HEK293T (cell line): ENCODE results near the gene RNF212.

ENCODE experiments used
- ARNT ChIP-seq: fragments of 450-650 bp; IDR thresholded peaks from 2 replicates; pipeline ENCODE4 v1.6.1; 2017; ENCODE audit warnings: mild to moderate bottlenecking
- ELF4 ChIP-seq: fragments of 450-650 bp; IDR thresholded peaks from 2 replicates; pipeline ENCODE4 v1.6.1; 2017; ENCODE audit warnings: antibody characterized with exemption
- FOXK2 ChIP-seq: fragments of 450-650 bp; IDR thresholded peaks from 2 replicates; pipeline ENCODE4 v1.6.1; 2016; ENCODE audit warnings: mild to moderate bottlenecking
- FOXM1 ChIP-seq: fragments of 450-650 bp; IDR thresholded peaks from 2 replicates; pipeline ENCODE4 v1.6.1; 2017; ENCODE audit warnings: mild to moderate bottlenecking, borderline replicate concordance
- HDGF ChIP-seq: fragments of 450-650 bp; IDR thresholded peaks from 2 replicates; pipeline ENCODE4 v1.6.1; 2017; ENCODE audit warnings: antibody characterized with exemption, borderline replicate concordance
- NFRKB ChIP-seq: fragments of 450-650 bp; IDR thresholded peaks from 2 replicates; pipeline ENCODE4 v1.6.1; 2016; ENCODE audit warnings: mild to moderate bottlenecking, moderate library complexity
- SP1 ChIP-seq: fragments of 450-650 bp; IDR thresholded peaks from 2 replicates; pipeline ENCODE4 v1.6.1; 2017
- SUZ12 ChIP-seq: fragments of 450-650 bp; IDR thresholded peaks from 2 replicates; pipeline ENCODE4 v1.6.1; 2016; ENCODE audit warnings: mild to moderate bottlenecking
- TARDBP ChIP-seq: fragments of 450-650 bp; IDR thresholded peaks from 2 replicates; pipeline ENCODE4 v1.6.1; 2016
- ZNF384 ChIP-seq: fragments of 450-650 bp; IDR thresholded peaks from 2 replicates; pipeline ENCODE4 v1.6.1; 2016
- TF ChIP-seq, protein P1 (sequence below): fragments of 450-650 bp; IDR thresholded peaks from 2 replicates; pipeline ENCODE4 v1.6.1; 2016

DNA sequence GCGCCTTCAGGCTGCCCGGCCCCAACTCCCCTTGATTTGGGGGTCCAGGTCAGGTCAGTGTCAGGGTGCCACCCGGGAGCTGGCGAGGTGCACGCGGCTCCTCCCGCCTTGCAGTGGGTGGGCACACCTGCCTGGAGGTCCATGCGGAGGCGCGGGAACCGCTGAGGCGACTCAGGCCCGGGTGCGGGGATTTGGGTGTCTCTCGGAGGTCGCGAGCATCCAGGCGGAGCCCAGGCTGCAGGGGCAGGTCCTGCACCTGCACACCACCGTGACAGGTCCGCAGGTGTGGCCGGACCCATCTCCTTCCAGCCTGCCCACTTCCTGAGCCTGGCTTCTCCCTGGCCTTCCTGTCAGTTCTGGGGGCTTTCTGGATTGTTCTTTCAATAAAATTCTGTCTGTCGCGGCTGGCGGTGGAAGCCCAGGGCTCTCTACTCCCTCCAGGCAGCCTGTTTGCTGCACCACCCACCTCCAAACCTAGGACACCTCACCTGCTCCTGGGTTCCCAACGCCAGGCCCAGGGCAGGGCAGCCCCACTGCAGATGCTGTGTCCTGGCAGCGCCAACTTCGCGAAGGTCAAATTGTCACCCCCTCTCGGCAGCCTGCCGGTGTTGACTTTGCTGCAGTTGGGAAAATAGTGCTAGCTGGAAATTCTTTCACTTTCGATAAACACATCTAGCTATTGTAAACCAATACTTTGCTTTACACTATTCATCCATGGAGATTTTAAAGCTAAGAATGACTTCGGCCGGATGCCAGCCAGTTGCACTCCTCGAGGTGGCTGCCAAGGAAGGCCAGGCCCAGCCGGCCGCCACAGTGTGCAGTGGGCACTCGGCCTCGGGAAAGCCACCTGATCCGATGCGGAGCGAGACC lies 66.0 kb downstream of the RNF212 start:
- TF ChIP-seq ELF4 (no peak), TARDBP (no peak), SUZ12 (no peak), FOXM1 (no peak), FOXK2 (no peak), NFRKB (no peak), ZNF384 (no peak), ARNT (no peak), SP1 (no peak), HDGF (no peak)
- TF ChIP-seq, protein P1, sequence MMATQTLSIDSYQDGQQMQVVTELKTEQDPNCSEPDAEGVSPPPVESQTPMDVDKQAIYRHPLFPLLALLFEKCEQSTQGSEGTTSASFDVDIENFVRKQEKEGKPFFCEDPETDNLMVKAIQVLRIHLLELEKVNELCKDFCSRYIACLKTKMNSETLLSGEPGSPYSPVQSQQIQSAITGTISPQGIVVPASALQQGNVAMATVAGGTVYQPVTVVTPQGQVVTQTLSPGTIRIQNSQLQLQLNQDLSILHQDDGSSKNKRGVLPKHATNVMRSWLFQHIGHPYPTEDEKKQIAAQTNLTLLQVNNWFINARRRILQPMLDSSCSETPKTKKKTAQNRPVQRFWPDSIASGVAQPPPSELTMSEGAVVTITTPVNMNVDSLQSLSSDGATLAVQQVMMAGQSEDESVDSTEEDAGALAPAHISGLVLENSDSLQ = no peak
